ENCODE data around the gene CACNA1F. TPM values are rescaled to one million over a fixed set of nuclear protein-coding genes. Genes with fewer than 3 reads are reported as not detected.

The CACNA1F gene
- total and polyA plus RNA-seq, 9 of the 15 experiments (the other 6 are each of a cell fraction or from before 2014, with no cell fraction given) = under 0.01 to 0.41 (median 0.03) TPM; not detected in 3

GRCh38 chrX:49237060-49237459, 3.9 kb upstream of the CACNA1F start:
- ATAC-seq = peak; percentile 3; the same call in 1 of the 3 replicates
- POLR2A ChIA-PET = no interaction called here
- Histone ChIP-seq H3K9ac (ENCODE audit: insufficient read depth in 1 of 2, low read depth in 2 of 2, low read length in 2 of 2) (peak overlapping the region; percentile 54 to 82), H3K4me1 (replicated peaks in 1 of 2; ENCODE audit: control insufficient read depth in 2 of 2, insufficient read depth in 2 of 2, low read length in 2 of 2) (peaks cover 17 to 30% of the 10 kb centered on the region in 2 experiments; a peak in 4 of 5 replicates), H3K79me2 (ENCODE audit: control insufficient read depth, insufficient read depth, low read length) (peaks cover 23% of the 10 kb centered on the region), H3K4me3 (no peak overlapping the region), H3K27me3 (ENCODE audit: control insufficient read depth in 2 of 2, insufficient read depth in 2 of 2, low read length in 2 of 2) (no peaks in the 10 kb centered on the region), H3K36me3 (ENCODE audit: control insufficient read depth, insufficient read depth, low read length) (peaks cover 11% of the 10 kb centered on the region; the same call in 2 of the 3 replicates), H2AFZ (ENCODE audit: low read depth, low read length) (no peak overlapping the region), H4K20me1 (replicated peaks; ENCODE audit: control insufficient read depth, insufficient read depth, low read length) (no peaks in the 10 kb centered on the region), H3K27ac (ENCODE audit: extremely low read depth, low read depth, low read length) (peak overlapping the region; percentile 49; the same call in 1 of the 3 replicates), H3K9me3 (replicated peaks; ENCODE audit: control insufficient read depth, insufficient read depth, low read depth, low read length) (no peaks in the 10 kb centered on the region), H3K4me2 (ENCODE audit: insufficient read depth, low read length) (peak overlapping the region; percentile 74), H3K9me1 (ENCODE audit: control insufficient read depth, insufficient read depth, low read length) (no peaks in the 10 kb centered on the region)
- CTCF ChIA-PET (ENCODE audit: low intra/inter-chr PET ratio) = no interaction called here
- WGBS (ENCODE audit: insufficient coverage, low coverage, missing lambda C conversion rate) = 67% methylated on average over 6 of the region's 9 CpGs
- BruUV-seq (replicated peaks) = no TSS peak
- in situ Hi-C loops (cut with MboI) (no loop called here), intact Hi-C loops (cut with micrococcal nuclease) (no loop called here)
- no peak for FAIRE-seq
- no peak for DNase-seq (ENCODE audit: extremely low read depth in 1 of 4, low spot score in 3 of 4)
- TF ChIP-seq PRPF4 (IDR thresholded peaks at IDR 0.05; ENCODE audit: insufficient read depth, low read depth, low read length, poor library complexity, severe bottlenecking) (no peak), LARP7 (IDR thresholded peaks at IDR 0.05) (no peak), HDAC8 (tag; IDR thresholded peaks at IDR 0.05) (no peak), ZNF23 (CRISPR knock-in tag; IDR thresholded peaks at IDR 0.05) (no peak), ZKSCAN3 (CRISPR knock-in tag; IDR thresholded peaks at IDR 0.05) (no peak), SREBF2 (CRISPR knock-in tag; IDR thresholded peaks at IDR 0.05) (no peak), GTF2F1 (IDR thresholded peaks at IDR 0.05; ENCODE audit: low read depth, low read length) (no peak), RCOR1 (IDR thresholded peaks at IDR 0.05; ENCODE audit: borderline replicate concordance in 1 of 2, low read depth in 2 of 2, low read length in 2 of 2) (no peak), GTF2A2 (tag; IDR thresholded peaks at IDR 0.05) (no peak), CREB1 (IDR thresholded peaks at IDR 0.05) (no peak), CREB1 (CRISPR knock-in tag; IDR thresholded peaks at IDR 0.05) (no peak), EP300 (IDR thresholded peaks at IDR 0.05; ENCODE audit: low read length) (no peak), RBFOX2 (IDR thresholded peaks at IDR 0.05; ENCODE audit: low read depth, low read length) (peak; percentile 53; the same call in 1 of the 2 replicates), CBFA2T3 (IDR thresholded peaks at IDR 0.05) (no peak), ZFPM2 (CRISPR knock-in tag; IDR thresholded peaks at IDR 0.05) (no peak), CEBPG (CRISPR knock-in tag; IDR thresholded peaks at IDR 0.05) (peak; percentile 97), CEBPG (tag; conservative IDR thresholded peaks at IDR 0.05 in 1 of 2, IDR thresholded peaks at IDR 0.05 in 1 of 2) (peak in 1 of 2 experiments; percentile 69; a peak in 2 of 4 replicates)
- TF ChIP-seq, protein P1, sequence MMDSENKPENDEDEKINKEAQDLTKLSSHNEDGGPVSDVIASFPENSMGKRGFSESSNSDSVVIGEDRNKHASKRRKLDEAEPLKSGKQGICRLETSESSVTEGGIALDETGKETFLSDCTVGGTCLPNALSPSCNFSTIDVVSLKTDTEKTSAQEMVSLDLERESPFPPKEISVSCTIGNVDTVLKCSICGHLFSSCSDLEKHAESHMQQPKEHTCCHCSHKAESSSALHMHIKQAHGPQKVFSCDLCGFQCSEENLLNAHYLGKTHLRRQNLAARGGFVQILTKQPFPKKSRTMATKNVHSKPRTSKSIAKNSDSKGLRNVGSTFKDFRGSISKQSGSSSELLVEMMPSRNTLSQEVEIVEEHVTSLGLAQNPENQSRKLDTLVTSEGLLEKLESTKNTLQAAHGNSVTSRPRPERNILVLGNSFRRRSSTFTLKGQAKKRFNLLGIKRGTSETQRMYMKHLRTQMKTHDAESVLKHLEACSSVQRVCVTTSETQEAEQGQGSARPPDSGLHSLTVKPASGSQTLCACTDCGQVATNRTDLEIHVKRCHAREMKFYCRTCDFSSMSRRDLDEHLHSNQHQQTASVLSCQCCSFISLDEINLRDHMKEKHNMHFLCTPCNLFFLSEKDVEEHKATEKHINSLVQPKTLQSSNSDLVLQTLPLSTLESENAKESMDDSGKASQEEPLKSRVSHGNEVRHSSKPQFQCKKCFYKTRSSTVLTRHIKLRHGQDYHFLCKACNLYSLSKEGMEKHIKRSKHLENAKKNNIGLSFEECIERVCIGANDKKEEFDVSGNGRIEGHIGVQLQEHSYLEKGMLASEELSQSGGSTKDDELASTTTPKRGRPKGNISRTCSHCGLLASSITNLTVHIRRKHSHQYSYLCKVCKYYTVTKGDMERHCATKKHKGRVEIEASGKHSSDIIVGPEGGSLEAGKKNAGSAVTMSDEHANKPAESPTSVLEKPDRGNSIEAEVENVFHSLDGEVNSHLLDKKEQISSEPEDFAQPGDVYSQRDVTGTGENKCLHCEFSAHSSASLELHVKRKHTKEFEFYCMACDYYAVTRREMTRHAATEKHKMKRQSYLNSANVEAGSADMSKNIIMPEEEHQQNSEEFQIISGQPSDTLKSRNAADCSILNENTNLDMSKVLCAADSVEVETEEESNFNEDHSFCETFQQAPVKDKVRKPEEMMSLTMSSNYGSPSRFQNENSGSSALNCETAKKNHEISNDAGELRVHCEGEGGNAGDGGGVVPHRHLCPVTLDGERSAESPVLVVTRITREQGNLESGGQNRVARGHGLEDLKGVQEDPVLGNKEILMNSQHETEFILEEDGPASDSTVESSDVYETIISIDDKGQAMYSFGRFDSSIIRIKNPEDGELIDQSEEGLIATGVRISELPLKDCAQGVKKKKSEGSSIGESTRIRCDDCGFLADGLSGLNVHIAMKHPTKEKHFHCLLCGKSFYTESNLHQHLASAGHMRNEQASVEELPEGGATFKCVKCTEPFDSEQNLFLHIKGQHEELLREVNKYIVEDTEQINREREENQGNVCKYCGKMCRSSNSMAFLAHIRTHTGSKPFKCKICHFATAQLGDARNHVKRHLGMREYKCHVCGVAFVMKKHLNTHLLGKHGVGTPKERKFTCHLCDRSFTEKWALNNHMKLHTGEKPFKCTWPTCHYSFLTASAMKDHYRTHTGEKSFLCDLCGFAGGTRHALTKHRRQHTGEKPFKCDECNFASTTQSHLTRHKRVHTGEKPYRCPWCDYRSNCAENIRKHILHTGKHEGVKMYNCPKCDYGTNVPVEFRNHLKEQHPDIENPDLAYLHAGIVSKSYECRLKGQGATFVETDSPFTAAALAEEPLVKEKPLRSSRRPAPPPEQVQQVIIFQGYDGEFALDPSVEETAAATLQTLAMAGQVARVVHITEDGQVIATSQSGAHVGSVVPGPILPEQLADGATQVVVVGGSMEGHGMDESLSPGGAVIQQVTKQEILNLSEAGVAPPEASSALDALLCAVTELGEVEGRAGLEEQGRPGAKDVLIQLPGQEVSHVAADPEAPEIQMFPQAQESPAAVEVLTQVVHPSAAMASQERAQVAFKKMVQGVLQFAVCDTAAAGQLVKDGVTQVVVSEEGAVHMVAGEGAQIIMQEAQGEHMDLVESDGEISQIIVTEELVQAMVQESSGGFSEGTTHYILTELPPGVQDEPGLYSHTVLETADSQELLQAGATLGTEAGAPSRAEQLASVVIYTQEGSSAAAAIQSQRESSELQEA (IDR thresholded peaks at IDR 0.05; ENCODE audit: low read depth) = no peak
